Left lobe of liver (tissue), 2 donors: ENCODE measurements around the gene IGFBP5. TPM values are rescaled to one million over a fixed set of nuclear protein-coding genes. Genes with fewer than 3 reads are reported as not detected.

ENCODE experiments used
- ATAC-seq: fragments of 200-7000 bp; cut with Tn5 transposase; one replicate; pipeline ENCODE4 v1.9.1; 2020; ENCODE audit warnings: mild to moderate bottlenecking, moderate library complexity
- DNase-seq: peaks from one replicate; pipeline ENCODE4 v3.0.0-alpha.2; 2020; ENCODE audit warnings: low spot score
- total RNA-seq: library from RNA; stranded (reverse); gene quantifications from one replicate; pipeline ENCODE4 v1.2.1, GENCODE V29; 2021
- donor health status: DM: no; HTN: no; CAD: no; lungs with moderate emphysema.
- donor health status: DM: no; HTN: yes; CAD: no.

Gene IGFBP5
- total RNA-seq, 1 donor from 2014 or later, result 55.4 TPM

- DNase-seq, result no peak
- ATAC-seq, result peak; percentile 31
Measured at GRCh38 chr2:216650626-216651257, 44.6 kb downstream of the IGFBP5 start.

DNA sequence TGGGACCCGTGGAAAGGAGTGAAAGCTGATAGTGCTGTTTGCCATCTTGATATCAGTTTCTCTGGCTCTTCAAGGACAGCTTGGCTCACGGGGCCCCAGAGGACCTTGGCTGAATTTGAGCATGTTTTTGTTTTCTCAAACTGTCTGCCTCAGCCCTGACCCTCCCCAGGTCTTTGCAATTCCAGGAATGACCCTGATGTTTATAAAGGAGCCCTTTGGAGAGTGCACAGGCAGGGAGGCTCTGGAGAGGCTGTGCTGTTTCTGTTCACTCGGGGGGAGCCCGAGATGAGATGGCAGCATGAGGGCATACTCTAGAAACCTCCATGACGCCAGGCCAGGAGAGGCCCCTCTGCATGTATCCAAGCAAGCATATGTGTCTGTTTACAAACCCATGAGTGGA is 45.8 kb downstream of the IGFBP5 start:
- ATAC-seq (no peak), DNase-seq (no peak)

GRCh38 chr2:216648105-216648504 is 47.2 kb downstream of the IGFBP5 start:
- no peak for ATAC-seq

GRCh38 chr2:216646116-216646515 is 49.2 kb downstream of the IGFBP5 start:
- no peak for ATAC-seq

More at GRCh38 chr2:216648105-216648504, 47.2 kb downstream of the IGFBP5 start:
- no peak for DNase-seq

GRCh38 chr2:216645636-216645950 is 49.8 kb downstream of the IGFBP5 start:
- DNase-seq (peak; percentile 57), ATAC-seq (peak; percentile 55)

More at GRCh38 chr2:216646116-216646515, 49.2 kb downstream of the IGFBP5 start:
- no peak for DNase-seq

- DNase-seq (no peak), ATAC-seq (peak; percentile 41)
Measured at GRCh38 chr2:216644842-216645635, 50.3 kb downstream of the IGFBP5 start.

DNA sequence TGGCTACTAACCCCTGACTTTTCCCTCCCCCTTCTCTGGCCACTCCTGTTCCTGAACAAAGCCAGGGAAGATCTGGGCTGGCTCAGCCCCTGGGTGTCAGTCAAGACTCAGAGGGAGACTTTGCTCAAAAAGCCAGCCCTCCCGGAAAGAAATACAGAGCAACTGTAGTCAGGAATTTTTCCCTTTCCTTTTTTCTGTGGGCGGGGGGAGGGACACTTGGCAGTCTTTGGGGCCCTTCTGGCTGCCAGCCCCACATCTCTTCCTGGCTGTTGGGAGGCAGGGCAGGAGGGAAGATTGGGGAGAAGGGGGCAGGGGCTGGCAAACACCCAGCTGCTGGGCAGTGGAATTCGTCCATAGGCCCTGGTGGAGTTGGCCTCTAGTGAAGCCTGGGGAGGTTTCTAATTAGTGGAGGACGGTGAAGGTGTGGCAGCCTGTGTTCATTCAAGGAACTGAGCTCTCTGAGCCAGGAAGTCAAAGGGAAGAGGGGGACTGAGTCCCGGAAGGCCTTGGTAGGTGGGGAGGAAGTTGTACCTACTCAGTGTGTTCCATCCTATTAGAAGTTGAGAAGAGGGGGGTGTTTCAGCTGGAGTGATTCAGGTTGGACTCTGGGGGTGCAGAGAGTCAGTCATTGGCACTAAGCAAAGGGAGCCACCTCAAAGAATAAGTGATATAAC is 51.2 kb downstream of the IGFBP5 start:
- no peak for DNase-seq
- peak; percentile 17 for ATAC-seq

DNA sequence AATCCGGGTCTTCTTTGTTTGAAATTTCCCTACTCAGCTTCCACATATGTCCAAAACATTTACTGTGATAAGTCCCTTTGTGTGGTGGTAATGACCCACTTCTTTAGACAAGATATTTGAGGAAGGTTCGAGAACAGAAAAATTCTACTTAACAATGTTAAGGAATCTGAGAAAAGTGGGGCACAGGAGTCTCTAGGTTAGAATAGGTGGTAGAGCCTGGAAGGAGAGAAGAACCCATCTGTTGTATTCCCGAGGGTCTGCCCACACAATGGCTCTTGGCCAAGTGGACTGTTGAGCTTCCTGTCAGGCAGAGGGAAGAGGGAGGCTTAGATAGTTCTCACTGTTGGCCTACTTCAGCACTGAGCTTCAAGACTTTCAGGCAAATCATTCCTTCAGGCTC is 57.9 kb downstream of the IGFBP5 start:
- DNase-seq, result no peak
- no peak for ATAC-seq

DNA sequence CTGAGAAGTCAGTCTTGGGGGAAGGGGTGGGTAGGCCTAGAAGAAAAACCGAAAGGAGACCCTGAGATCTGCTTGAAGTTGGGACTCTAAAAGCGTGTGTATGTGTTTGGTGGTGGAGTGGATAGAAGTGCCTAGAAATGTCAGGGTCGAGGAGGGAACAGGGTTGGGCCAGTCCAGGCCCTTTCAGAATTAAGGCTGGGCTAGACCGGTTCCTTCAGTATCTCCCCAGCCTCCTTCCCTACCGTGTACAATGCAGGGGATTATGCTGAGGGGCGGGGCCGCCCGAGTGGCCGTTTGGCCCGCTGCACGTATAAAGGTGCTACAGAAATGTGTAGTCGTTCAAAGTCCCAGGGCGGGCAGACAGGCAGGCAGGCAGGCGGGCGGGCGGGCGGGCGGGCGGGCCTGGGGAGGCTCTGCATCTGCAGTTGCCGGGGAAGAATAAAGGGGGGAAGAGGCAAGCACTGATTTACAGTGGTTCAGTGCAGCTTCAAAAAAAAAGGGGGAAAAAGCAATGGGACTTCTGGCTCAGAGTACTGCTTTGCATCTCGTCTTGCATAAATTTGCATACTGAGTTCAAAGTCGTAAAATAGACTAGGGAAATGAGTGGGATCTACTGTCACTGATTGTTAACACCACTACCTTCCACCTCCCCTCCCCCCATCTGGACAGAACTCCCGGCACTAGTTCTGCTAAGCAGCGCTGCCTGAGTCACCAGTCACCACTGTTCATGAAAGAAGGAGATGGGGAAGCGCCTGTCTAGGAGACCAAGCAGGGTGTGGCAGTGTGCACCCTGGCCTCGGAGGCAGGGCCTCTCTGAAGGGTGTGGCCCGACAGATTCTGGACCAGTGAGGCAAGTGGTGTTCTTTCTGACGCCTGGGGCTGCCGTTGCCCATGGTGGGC is 58.5 kb downstream of the IGFBP5 start:
- peak; percentile 69 for ATAC-seq

GRCh38 chr2:216635701-216636550 is 59.4 kb downstream of the IGFBP5 start:
- no peak for ATAC-seq
- DNase-seq, result no peak

More for the DNA sequence above, 58.5 kb downstream of the IGFBP5 start:
- DNase-seq, result peak; percentile 72

- DNase-seq, result no peak
- no peak for ATAC-seq
Measured at GRCh38 chr2:216635171-216635570, 60.2 kb downstream of the IGFBP5 start.

DNA sequence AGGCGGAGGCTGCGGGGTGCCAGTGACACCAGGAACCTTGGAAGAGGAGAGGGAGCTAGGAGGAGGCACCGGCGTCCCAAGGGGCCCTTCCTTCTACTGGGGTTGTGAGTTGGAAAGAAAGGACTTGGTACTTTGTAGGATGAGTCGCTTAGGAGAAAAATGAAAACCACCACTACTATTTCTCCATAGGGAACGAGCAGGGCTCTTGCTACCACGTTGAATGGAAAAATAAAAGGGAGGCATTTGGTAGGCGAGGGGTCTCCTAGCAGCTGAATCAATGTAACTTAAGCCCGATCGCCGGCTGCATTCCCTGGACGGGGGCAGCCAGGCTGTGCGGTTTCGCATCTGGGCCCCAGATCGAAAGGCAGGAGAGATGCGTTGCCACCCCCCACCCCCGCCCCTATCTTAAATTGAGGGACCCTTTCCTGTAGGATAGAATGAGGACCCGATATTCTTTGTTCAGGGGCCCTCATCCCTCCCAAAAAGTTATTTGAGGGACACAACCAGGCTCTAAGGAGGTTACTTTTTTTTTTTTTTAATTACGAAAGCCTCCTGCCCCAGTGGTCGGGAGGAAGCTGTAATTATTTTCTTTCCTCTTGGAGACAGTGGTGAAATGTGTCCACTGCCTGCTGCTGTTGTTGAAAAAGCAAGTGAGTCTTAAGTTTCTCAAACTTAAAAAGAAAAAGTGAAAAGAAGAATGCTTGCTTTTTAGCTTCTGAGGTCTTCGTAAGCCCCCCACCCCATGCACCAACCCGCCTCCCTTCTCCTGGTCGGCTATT is 60.8 kb downstream of the IGFBP5 start:
- DNase-seq, result no peak
- ATAC-seq, result no peak

DNA sequence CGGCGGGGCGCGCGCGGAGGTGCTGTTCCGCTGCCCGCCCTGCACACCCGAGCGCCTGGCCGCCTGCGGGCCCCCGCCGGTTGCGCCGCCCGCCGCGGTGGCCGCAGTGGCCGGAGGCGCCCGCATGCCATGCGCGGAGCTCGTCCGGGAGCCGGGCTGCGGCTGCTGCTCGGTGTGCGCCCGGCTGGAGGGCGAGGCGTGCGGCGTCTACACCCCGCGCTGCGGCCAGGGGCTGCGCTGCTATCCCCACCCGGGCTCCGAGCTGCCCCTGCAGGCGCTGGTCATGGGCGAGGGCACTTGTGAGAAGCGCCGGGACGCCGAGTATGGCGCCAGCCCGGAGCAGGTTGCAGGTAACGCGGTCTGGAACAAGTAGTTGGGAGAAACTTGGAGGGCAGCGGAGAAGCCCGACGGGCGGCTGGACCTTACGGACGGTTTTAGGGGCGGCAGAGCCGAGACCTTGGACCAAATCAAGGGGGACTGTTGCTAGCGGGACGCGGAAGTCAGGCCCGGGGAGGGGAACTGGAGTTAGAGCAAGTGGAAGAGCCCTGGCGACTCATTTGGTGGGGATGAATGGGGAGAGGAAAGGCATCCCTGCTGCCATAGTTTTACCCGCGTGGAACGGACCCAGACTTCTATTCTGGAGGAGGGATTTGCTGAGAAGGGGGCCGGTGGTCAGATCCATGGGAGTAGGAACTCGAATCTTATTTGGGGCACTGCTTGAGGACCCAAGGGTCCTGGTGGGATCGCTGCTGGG is 61.6 kb downstream of the IGFBP5 start:
- ATAC-seq (peak; percentile 50), DNase-seq (peak; percentile 55)

GRCh38 chr2:216632952-216633615 is 62.3 kb downstream of the IGFBP5 start, which contains the start of gene IGFBP2:
TSS of gene IGFBP2 (plus strand) at chr2:216633420. CDS start at chr2:216633524, 104 bp downstream.
- ATAC-seq (peak; percentile 71), DNase-seq (peak; percentile 75)

- no peak for DNase-seq
Measured at GRCh38 chr2:216632346-216632951, 62.9 kb downstream of the IGFBP5 start.

DNA sequence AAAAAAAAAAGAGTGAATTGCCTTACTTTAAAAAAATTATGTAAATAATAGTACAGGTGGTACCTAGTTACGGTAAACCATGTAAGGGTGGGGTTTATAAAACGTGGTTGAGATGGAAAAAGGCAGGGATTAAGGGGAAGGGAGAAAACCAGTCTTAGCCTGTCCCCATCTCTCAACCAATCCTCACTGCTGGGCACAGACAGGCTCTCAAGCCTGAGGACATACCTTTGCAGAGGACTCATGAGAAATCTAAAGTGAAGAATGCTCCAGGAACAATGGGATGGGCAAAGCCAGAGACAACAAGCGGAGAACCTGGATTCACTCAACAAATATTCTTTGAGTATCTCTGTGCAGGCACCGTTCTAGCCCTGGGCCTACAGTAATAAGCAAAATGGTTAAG is 65.6 kb downstream of the IGFBP5 start:
- DNase-seq, result no peak
- ATAC-seq, result no peak

More at GRCh38 chr2:216632346-216632951, 62.9 kb downstream of the IGFBP5 start:
- no peak for ATAC-seq

DNA sequence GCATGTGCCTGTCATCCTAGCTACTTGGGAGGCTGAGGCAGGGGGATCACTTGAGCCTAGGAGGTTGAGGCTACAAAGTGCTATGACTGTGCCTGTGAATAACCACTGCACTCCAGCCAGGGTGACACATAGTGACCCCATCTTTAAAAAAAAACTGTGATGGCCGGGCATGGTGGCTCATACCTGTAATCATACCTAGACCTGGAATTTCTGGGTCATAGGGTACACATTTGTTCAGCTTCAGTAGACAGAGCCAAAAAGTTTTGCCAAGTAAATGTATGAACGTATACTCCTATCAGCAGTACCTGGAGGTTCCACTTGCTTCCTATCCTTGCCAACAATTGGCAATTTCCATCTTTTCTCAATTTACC is 68.5 kb downstream of the IGFBP5 start:
- DNase-seq, result no peak
- no peak for ATAC-seq
